A549 (cell line): ENCODE results near the gene CTXN1.

Experiments
- CTCF ChIP-seq: fragments of >200 bp; sonication (Bioruptor Twin); formaldehyde crosslinking; IDR thresholded peaks from 3 replicates; pipeline ENCODE4 v1.5.1; 2016
- KDM5A ChIP-seq: fragments of 200-600 bp; sonication (generic); IDR thresholded peaks from 2 replicates; pipeline ENCODE4 v1.6.1; 2016; ENCODE audit warnings: antibody characterized with exemption, mild to moderate bottlenecking
- MAZ ChIP-seq: fragments of 150-350 bp; IDR thresholded peaks from 2 replicates; pipeline ENCODE4 v1.6.1; 2014; ENCODE audit warnings: antibody characterized with exemption, low read depth, low read length, borderline replicate concordance
- POLR2A ChIP-seq: IDR thresholded peaks from 2 replicates; pipeline ENCODE4 v1.6.1; 2012; ENCODE audit warnings: mild to moderate bottlenecking, low read length
- POLR2AphosphoS2 ChIP-seq: conservative IDR thresholded peaks from 2 replicates; pipeline ENCODE4 v1.6.1; 2012; ENCODE audit warnings: low read length, improper control_type of control experiment, inconsistent platforms
- SREBF2 ChIP-seq: fragments of 450-650 bp; IDR thresholded peaks from 2 replicates; pipeline ENCODE4 v1.6.1; 2014; ENCODE audit warnings: mild to moderate bottlenecking, moderate library complexity
- TF ChIP-seq, protein P1 (sequence below): fragments of >200 bp; sonication (Bioruptor Twin); formaldehyde crosslinking; IDR thresholded peaks from 3 replicates; pipeline ENCODE4 v1.6.1; 2016

- TF ChIP-seq, protein P1, sequence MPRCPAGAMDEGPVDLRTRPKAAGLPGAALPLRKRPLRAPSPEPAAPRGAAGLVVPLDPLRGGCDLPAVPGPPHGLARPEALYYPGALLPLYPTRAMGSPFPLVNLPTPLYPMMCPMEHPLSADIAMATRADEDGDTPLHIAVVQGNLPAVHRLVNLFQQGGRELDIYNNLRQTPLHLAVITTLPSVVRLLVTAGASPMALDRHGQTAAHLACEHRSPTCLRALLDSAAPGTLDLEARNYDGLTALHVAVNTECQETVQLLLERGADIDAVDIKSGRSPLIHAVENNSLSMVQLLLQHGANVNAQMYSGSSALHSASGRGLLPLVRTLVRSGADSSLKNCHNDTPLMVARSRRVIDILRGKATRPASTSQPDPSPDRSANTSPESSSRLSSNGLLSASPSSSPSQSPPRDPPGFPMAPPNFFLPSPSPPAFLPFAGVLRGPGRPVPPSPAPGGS = no peak
- TF ChIP-seq CTCF = no peak
- no peak for TF ChIP-seq SREBF2
- no peak for TF ChIP-seq MAZ
- TF ChIP-seq POLR2AphosphoS2 = no peak
- TF ChIP-seq POLR2A = no peak
- TF ChIP-seq KDM5A = no peak
Measured at GRCh38 chr19:7916955-7917266, 9.0 kb downstream of the CTXN1 start.
